Dermis microvascular lymphatic vessel endothelial cell (primary cell): Measurements from ENCODE around the gene ALX4. TPM values are rescaled to one million over a fixed set of nuclear protein-coding genes. Genes with fewer than 3 reads are reported as not detected.

Experiments
- DNase-seq, 2 donors: peaks; one replicate each; pipeline versions ENCODE4 v3.0.0 to v3.0.0-alpha.2; 2010; ENCODE audit warnings: low read depth in 2 of 2
- total RNA-seq: library from RNA; depleted of rRNA; stranded (reverse); fragments of >200 nt; gene quantifications from 2 replicates; pipeline ENCODE4 v1.2.1, GENCODE V29; 2014

ALX4 gene
- total RNA-seq, 1 donor from 2014 or later = not detected

DNA sequence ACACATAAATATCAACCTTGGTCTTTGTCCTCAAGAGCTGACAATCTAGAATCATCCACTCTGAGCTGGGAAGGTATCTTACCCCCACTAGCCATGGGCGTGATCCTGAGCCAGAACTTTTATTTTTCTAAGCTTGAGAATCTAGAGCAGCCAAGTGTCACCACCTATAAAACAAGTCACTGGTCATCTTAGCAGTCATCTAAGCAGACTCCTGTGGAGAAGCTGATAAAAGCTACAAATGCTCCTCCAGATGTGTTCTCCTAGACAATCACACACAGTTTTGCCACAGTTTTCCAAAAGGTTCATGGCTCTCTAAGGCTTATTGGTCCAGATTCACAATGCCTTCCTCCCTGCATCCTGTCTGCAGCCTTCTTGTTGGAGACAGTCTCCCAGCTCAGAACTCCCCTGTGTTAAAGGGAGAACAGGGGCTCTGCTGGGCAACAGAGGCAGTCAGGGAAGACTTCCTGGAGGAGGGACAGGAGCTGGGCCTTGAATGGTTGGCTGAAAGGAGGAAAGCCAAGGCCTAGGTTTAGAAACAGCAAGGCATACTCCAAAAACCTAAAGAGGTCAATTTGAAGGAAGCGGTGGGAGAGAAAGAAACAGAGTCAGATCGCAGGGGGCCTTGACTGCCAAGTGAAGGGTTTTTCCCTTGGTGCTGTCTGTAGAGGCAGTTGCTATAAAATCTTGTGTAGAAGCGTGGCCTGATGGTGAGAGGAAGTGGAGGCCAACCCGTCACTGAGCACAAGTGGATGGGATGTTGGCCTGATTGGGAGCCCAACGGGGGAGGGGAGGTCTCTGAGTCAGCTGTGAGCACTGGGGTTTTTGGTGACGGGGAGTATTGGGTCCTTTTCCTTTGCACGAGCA lies 42.0 kb downstream of the ALX4 start:
- DNase-seq = peak in 1 of 2 donors; percentile 28

DNA sequence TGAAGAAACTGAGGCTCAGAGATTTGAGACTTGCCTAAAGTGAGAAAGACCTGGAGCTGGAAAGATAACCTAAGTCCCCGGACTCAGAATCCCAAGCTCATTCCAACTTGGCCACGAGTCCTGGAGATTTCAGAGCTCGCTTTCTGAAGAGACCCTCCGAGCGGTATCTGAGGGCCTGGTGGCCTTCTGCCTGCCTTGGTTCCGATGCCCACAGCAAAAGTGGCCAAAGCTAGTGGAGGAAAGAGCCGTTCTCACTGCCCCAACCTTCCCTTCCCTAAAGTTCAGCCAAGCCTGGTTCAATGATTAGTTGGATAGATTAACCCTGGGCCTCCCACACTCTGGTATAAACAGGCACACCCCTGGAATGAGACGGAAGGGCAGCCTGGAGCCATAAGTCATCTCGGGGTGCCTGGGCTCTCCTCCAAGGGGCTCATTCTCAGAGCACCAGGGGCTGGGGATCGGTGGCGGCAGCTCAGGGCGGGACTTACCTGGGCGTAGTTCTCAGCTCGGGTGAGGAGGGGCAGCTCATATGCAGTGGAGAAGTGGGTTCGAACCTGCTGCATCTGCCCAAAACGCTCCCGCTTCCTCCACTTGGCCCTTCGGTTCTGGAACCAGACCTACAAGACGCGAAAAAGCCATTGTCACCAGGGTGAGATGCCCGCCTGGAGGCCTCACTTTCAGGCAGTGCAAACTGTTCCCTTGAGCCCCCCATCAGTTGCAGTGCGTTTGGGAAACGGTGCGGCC lies 42.8 kb downstream of the ALX4 start:
- DNase-seq = no peak

DNA sequence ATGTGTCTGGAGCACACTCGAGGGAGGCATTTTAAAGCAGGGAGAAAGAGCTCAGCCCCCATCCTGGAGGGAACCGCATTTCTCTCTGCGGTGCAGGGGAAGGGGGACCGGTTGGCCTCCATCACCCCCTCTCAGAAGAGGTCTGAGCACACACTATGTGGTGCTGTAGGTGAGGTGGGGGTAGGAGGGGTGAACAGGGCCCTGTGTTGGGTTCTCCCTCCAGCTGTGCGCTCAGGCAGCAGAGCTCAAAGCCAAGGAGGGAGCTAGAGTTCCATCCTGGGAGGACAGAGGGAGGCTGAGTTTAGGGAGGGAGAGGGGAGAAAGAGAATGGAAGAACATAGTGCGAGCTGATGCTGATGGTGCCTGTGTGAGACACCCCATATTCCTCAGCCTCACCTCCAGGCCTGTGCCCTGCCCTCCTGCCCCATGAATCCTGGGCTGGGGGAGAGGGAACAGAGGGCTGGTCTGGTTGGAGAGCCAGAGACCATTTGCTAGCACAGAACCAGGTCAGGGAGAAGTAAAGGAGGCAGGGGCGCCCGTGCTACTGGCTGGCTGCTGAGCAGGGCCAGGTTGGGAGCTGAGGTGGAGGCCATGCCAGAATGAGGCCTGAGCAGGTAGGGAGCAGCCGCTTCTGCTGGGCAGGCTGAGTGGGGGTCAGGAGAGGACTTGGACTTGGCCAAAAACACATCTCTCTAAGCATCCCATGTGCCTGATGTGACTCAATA lies 43.7 kb downstream of the ALX4 start:
- no peak for DNase-seq

DNA sequence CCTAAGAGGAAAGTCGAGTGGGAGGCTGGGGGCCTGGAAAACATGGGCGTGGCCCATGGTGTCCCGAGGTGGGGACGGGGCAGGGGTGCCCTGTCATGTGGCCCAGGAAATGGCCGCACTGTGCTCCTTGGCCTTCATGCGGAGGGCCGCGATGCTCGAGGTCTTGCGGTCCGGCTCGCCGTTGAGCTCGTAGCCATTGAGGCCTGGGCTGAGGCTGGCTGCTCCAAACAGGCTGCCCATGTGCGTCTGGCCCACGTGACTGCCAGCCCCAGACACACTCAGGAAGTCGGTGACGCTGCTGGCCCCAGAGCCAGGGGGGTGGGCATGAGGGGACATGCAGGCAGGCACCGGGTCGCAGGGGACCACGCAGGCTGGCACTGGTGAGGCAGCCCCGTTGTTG lies 45.2 kb downstream of the ALX4 start:
- DNase-seq = no peak

DNA sequence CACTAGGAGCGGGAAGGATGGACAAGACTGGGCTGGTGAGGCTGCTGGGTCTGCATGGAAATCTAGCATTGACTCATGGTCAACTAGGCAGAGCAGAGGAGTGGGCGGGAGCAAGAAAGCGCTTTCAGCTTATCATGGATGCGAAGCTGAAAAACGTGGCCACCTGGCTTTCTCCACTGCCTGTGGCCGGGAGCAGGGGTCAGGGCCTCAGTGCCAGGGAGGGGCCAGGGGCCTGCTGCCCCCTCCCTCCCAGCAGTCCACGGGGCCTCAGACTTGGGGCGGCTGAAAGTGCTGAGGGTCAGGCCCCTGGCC lies 45.5 kb downstream of the ALX4 start:
- no peak for DNase-seq

DNA sequence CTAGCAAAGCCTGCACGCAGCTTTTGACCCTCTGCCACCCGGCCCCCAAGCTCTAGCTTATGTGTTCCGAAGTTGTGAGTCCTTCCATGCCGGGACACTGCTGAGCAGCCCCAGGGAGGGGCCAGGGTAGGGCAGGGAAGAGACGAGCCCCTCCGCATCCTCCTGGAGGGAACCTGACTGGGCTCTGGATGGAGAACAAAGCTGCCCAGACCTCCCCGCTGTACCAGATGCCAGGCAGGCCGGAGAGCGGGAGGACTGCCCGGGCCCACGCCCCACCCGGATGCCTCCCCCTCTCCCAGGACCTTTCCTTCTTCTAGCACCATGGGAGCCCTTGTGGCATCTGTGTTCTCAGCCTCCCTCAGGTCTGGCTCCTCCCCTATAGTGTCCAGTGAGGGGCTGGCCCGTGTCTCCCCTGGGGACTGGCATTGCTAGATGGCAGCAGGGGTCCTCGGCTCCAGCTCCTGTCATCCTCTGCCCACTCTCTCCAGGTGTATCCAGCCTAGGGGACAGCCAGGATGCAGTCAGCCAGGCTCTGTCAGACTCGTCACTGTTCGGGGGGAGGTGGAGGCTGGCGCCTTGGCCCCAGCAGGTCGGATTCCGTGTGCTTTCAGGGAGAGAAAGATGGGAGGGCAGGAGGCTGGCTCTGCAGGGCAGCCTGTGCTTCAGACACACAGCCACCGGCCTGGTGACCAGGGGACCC lies 46.1 kb downstream of the ALX4 start:
- no peak for DNase-seq

DNA sequence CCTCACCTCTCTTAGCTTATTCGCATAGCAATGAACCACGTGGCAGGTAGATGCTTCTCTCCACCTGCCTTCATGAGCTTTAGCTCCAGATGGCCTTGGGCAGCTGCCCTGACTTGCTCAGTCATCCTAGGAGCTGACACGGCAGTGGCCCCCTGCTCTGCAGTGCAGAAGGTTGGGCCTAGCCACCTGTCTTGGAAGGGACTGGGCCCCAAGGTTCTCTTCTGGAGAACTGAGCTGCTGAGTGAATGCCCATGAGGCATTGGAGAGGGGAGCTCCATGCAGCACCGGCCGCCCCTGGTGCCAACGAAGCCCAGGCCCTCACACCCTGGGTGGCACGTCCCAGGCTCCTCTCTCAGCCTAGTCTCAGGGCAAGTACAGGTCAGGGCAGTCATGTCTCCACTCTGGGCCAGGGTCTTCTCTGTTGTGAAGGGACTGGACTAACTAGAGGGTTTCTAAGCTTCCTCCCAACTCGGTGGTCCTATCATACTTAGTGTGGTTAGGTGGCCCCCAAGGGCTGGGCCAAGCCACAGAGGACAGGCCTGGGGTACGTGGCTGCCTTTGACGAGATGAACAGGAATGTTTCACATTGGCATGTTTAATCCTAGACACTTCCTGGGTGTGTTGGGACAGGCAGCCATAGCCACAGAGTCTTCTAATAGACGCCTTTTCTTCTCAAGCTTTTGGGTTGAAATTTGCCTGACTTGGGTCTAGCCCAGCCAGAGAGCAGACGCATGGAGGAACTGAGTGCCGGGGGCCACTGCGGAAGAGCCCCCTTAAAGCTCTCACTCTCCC lies 47.9 kb downstream of the ALX4 start:
- DNase-seq = no peak

DNA sequence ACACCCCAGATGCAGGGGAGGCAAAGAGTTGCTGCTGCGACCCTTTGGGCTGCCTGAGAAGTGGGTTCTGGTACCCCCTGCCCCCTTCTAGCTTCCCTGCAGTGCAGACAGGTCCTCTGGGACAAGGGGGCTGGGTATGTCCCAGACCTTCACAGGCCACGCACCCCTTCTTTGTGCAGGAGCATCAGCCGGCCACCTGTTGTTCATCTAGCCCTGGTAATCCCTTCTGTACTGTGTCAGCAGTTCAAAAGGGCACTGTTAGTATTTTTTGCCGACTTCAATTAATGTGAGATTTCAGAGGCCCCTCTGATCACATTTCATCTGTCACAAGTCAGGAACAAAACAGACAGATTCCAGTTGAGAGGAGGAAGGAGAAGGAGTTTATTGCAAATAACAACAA lies 49.9 kb downstream of the ALX4 start:
- DNase-seq = no peak

DNA sequence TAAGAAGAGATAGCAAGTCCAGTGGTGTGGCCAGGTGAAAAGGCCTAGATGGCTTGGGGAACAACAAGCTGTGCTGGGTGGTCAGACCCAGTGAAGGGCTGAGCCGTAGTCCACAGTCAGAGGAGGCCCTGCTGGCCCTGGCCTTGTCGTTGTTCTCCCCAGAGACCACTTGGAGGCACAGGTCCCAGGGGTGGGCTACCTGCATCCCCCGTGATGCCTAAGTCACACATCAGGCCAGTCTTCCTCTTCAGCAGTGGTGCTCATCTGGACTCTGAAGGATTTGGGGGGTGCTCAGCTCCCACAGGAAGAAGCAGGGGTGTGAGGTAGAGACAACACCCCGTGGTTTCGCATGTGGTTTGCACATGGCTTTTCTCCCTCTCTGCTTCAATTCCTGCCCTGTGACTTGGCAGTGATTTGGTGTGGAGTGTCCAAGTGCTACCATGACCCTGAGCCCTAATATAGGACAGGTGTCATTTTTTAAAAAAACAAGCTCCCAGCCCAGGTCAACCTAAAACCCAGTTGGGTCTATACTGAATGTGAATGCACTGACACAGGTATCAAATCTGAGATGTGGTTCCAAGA lies 51.0 kb downstream of the ALX4 start:
- no peak for DNase-seq

DNA sequence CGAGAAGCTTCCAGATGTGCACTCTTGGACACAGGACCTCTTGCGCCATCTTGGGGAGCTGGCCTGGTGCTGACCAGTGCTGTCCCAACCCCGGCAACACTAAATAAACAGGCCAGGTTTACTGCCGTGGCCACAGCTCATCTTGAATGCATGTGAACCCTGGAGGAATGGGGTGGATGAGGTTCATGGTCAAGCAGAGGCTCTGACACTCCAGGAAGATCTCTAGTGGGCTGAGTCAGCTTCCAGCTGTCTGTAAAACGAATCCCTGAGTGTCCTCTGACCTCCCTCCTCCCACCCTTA lies 51.8 kb downstream of the ALX4 start:
- DNase-seq = no peak

DNA sequence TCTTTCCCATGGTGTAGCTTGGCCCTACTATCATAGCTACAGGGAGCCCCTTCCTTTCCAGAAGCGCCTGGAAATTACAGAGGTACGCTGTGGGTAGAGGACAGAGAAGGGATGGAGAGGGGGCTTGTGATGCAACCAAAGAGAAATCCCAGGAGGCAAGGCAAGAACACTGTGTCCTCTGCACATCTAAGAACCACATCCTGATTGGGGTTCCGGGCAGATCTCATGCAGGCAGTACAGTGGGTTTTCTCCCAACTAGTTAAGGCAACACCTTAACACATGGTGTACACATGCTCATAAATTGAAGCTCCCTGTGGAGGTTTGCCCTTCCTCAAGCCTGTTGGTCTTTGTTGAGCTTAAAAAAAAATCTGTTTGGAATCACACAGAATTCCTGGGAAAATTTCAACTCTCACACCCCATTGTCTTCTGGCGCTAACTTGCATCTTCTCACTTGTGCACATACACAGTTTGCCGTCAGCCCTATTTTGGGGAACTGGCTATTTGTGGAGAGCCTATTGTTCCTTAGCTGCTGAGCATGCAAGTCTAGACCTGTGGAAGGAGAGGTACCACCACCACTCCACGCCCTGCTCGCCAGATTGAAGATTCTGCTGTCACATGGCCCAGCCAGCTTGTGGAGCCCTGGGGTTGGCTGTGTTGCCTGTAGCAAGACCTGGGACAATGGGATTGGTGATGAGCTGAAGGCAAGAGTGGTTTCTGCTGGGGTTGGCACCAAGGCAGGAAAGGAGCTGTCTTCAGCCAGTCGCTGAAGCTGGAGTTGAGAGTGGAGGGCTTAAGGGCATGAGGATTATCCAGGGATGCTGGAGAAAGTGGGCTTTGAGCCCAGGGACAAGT lies 52.4 kb downstream of the ALX4 start:
- DNase-seq = no peak

DNA sequence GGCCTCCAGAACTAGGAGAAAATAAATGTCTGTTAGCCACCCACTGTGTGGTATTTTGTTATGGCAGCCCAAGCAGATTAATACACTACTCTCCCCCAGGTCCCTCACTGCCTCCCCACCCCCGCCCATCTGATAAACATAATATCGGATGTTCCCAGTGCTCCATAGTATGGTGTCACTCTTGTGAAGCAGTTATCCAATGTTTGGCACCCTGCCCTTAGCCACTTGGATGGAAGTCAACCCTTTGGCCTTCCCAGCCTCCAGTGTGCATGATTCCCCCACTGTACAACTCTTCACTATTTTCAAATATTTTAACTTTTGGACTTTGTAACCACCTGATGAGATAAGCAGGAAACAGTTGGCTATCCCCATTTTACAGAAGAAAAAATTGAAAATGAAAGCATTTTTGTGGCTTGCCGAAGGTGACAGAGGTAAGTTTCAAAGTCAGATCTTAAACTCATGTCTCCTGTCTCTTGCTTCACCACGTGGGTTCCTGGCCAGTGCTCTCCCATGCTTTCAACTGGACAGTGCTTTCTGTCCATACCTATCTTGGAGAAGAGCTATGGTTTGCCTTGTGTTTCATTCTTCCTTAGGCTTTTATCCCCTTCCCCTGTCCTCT lies 53.2 kb downstream of the ALX4 start:
- DNase-seq = no peak

DNA sequence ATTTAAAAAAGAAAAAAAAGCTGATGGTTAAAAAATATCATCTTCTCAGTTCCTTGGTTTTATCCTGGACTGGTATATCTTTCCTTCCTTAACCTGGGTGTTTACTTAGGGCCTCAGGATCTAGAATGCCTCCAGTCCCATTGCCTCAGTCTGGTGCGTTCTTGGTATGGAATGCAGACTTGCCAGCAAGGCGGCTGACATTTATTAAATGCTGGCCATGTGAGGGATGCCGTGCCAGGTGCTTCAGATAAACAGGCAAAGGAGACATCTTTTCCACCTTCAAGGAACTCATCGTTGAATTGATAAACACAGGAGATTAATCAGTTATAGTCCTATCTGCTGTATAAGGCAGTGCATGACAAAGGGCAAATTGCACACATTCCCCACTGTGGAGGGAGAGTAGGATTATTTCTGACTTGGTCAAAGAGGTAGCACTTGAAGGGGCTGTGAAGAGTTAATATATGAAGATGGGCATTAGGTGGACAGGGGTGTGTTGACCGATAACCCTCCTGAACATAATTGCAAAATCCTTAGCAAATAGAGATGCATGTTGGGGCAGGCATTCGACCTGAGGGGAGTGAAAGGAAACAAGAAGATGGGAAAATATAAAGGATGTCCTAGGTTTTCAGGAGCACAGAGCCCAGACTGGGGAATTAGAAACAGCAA lies 54.4 kb downstream of the ALX4 start:
- no peak for DNase-seq

DNA sequence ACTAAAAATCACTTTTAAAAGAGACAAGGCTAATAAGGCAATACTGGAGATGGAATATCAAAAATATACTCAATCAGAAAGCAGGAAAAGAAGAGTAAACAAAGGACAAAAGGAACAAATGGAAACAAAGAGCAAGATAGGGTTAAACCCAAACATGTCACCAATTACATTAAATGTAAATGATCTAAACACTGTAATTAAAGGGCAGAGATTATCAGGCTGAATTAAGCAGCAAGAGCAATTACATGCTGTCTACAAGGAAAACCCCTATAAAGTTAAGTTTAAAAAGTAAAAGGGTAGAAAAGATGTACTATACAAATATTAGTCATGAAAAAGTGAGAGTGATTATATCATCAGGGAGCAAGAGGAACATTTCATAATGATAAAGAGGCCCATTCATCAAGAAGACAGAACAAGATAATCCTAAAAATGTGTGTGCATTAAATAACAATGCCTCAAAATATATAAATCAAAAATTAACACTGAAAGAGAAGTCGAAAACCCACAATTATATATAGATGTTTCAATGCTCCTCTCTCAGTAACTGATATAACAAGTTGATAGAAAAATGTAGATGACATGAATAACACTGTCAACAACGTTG lies 56.8 kb downstream of the ALX4 start:
- DNase-seq = no peak

DNA sequence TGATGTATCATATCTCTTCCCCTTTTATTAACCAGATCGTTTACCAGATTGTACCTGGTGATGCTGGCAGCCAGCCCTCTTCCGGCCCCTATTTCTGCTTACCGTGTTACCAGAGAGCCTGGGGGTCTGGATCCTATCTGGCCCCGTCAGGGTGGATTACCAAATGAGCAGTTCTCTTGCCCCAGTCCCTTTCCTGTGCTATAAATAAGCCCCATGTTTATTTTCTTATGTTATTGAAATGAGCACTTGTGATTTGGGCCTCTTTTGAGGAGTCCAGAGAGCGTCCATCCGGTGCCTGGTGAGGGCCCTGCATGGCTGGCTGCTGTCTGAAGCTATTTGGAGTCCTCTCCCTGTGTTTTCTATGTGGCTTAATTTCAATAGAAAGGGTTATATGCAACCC lies 59.5 kb downstream of the ALX4 start:
- DNase-seq = no peak

DNA sequence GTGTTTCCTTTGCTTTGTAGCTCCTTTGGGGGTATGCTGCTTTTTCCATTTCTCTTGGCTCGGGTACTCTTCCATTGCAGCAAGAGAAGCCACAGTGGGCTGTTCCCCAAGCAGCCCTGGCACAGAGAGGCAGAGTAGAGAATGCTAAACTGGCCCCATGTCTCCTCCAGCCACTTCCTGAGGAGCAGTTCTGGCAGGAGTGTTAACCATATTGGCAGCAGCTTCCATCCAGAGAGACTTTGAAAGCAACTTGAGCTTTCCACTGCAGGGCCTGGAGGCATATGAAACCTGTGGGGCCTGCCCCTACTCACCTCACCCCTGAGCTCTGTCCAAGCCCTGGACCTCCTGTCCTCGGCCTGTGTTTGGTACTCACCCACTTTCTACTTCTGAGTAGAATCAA lies 61.8 kb downstream of the ALX4 start:
- no peak for DNase-seq

DNA sequence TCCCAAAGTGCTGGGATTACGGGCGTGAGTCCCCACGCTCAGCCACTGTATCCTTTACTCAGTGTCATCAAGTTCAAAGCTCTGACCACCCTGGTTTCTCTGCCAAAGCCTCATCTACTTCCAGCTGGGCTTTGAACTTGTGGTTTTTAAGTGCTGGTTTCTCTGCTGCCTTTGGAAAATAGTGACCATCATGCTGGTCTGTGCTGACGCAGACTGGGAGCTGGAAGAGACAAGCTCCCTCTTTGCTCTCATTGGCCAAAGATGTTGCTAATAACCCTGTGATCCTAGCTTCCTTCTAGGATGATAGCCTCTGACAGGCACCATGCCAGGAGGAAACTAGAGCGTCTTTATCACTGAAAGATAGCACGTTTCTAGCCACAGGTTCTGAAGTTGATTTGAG lies 62.4 kb downstream of the ALX4 start:
- DNase-seq = no peak

DNA sequence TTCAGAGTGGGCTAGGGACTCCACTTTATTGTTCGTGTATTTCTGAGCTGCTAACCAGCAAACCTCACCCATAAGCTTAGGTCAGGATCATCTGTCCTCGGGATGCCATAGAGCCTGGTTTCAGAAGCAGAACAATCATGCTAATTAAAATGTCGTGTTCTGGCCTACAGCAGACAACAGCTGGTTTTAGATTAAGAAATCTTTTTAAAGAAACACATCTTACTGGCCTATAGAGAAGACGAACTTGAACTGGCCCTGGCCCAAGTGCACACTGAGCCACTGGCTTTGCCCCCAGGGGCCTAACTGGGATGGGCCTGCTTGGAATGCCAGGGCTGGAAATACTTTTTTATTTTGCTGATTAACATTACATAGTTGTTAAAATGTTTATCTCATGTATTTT lies 63.2 kb downstream of the ALX4 start:
- no peak for DNase-seq
